Ishikawa (cell line): ENCODE results near the gene YES1.

Source experiments
- CREB1 ChIP-seq: IDR thresholded peaks from 2 replicates; pipeline ENCODE4 v1.6.1; 2012; ENCODE audit warnings: low read depth
- EGR1 ChIP-seq: IDR thresholded peaks from 2 replicates; pipeline ENCODE4 v1.6.1; 2012
- EP300 ChIP-seq: IDR thresholded peaks from 2 replicates; pipeline ENCODE4 v1.6.1; 2012; ENCODE audit warnings: borderline replicate concordance
- FOXM1 ChIP-seq: IDR thresholded peaks from 2 replicates; pipeline ENCODE4 v1.6.1; 2012; ENCODE audit warnings: low read depth, borderline replicate concordance
- RAD21 ChIP-seq: IDR thresholded peaks from 2 replicates; pipeline ENCODE4 v1.6.1; 2012; ENCODE audit warnings: low read depth
- TCF12 ChIP-seq: IDR thresholded peaks from 2 replicates; pipeline ENCODE4 v1.6.1; 2012; ENCODE audit warnings: low read depth
- ZBTB7A ChIP-seq: IDR thresholded peaks from 2 replicates; pipeline ENCODE4 v1.6.1; 2012; ENCODE audit warnings: low read depth
- TF ChIP-seq, protein P1 (sequence below): IDR thresholded peaks from 2 replicates; pipeline ENCODE4 v1.6.1; 2012; ENCODE audit warnings: low read depth, mild to moderate bottlenecking
- TF ChIP-seq, protein P2 (sequence below): IDR thresholded peaks from 2 replicates; pipeline ENCODE4 v1.6.1; 2012
- TF ChIP-seq, protein P3 (sequence below): IDR thresholded peaks from 2 replicates; pipeline ENCODE4 v1.6.1; 2012

DNA sequence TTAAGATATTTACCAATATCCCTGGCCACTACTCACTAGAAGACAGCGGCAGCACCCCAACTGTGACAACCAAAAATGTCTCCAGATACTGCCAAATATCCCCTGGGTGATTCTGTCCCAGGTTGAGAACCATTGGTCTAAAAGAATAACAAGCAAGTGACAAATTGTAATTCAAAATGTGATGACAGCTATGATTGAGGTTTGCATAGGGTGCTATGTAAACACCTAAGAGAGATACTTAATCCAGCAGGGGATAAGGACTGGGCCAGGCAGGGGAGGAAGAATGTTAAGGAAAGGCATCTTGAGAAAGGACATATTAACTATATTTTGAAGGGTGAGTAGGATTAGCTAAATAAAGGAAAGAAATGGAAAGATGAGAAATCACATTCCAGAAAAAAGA is 61.6 kb downstream of the YES1 start:
- TF ChIP-seq RAD21 (no peak), CREB1 (no peak), EP300 (no peak), TCF12 (no peak), EGR1 (no peak), FOXM1 (no peak), ZBTB7A (no peak)
- TF ChIP-seq, protein P1, sequence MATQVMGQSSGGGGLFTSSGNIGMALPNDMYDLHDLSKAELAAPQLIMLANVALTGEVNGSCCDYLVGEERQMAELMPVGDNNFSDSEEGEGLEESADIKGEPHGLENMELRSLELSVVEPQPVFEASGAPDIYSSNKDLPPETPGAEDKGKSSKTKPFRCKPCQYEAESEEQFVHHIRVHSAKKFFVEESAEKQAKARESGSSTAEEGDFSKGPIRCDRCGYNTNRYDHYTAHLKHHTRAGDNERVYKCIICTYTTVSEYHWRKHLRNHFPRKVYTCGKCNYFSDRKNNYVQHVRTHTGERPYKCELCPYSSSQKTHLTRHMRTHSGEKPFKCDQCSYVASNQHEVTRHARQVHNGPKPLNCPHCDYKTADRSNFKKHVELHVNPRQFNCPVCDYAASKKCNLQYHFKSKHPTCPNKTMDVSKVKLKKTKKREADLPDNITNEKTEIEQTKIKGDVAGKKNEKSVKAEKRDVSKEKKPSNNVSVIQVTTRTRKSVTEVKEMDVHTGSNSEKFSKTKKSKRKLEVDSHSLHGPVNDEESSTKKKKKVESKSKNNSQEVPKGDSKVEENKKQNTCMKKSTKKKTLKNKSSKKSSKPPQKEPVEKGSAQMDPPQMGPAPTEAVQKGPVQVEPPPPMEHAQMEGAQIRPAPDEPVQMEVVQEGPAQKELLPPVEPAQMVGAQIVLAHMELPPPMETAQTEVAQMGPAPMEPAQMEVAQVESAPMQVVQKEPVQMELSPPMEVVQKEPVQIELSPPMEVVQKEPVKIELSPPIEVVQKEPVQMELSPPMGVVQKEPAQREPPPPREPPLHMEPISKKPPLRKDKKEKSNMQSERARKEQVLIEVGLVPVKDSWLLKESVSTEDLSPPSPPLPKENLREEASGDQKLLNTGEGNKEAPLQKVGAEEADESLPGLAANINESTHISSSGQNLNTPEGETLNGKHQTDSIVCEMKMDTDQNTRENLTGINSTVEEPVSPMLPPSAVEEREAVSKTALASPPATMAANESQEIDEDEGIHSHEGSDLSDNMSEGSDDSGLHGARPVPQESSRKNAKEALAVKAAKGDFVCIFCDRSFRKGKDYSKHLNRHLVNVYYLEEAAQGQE = no peak
- TF ChIP-seq, protein P2, sequence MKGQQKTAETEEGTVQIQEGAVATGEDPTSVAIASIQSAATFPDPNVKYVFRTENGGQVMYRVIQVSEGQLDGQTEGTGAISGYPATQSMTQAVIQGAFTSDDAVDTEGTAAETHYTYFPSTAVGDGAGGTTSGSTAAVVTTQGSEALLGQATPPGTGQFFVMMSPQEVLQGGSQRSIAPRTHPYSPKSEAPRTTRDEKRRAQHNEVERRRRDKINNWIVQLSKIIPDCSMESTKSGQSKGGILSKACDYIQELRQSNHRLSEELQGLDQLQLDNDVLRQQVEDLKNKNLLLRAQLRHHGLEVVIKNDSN = no peak
- TF ChIP-seq, protein P3, sequence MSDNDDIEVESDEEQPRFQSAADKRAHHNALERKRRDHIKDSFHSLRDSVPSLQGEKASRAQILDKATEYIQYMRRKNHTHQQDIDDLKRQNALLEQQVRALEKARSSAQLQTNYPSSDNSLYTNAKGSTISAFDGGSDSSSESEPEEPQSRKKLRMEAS = no peak
